Measurements from ENCODE around the gene ANKFY1. TPM values are rescaled to one million over a fixed set of nuclear protein-coding genes. Genes with fewer than 3 reads are reported as not detected.

The ANKFY1 gene
- total RNA-seq, 1 experiment from 2014 or later, result 18.5 TPM

GRCh38 chr17:4162321-4162720, 101.5 kb downstream of the ANKFY1 start:
- H4K20me1 ChIP-seq (ENCODE audit: low read length), result no peaks in the 10 kb centered on the region
- POLR2A ChIA-PET (ENCODE audit: unreplicated experiment), result no interaction called here
- no peak for ATAC-seq
- H3K36me3 ChIP-seq (ENCODE audit: low read depth, low read length), result no peaks in the 10 kb centered on the region
- intact Hi-C loops (cut with micrococcal nuclease), result no loop called here
- H3K4me1 ChIP-seq (ENCODE audit: insufficient read depth, low read length), result peaks cover 26% of the 10 kb centered on the region
- CTCF ChIA-PET, result no interaction called here
- no peak for DNase-seq
- no peak overlapping the region; the same call in 1 of the 2 replicates for H3K4me2 ChIP-seq (ENCODE audit: low read length)
- no TSS peak for BruUV-seq (replicated peaks)
- H3K9ac ChIP-seq (ENCODE audit: low read length), result no peak overlapping the region
- no peak overlapping the region for H3K4me3 ChIP-seq (ENCODE audit: low read length)
- H3K27me3 ChIP-seq (ENCODE audit: low read length), result no peaks in the 10 kb centered on the region
- no peak overlapping the region for H2AFZ ChIP-seq (ENCODE audit: low read length)
- H3K9me2 ChIP-seq (replicated peaks; ENCODE audit: low read length), result no peaks in the 10 kb centered on the region
- TF ChIP-seq CTCF (conservative IDR thresholded peaks at IDR 0.05; ENCODE audit: low read depth, low read length), result no peak
- TF ChIP-seq EZH2 (IDR thresholded peaks at IDR 0.05; ENCODE audit: low read length, unreplicated experiment), result no peak
- no peak for TF ChIP-seq EZH2phosphoT487 (IDR thresholded peaks at IDR 0.05; ENCODE audit: borderline replicate concordance, low read length)
- peaks cover 7% of the 10 kb centered on the region for H3F3A ChIP-seq (ENCODE audit: low read length, unreplicated experiment)
- peak overlapping the region; percentile 80 for H3K27ac ChIP-seq (ENCODE audit: low read length)
- no peaks in the 10 kb centered on the region for H3K79me2 ChIP-seq (ENCODE audit: low read length)
- H3K9me3 ChIP-seq (ENCODE audit: low read length), result no peaks in the 10 kb centered on the region

GRCh38 chr17:4161967-4162305, 101.8 kb downstream of the ANKFY1 start:
- peak overlapping the region; percentile 53 for H3K4me2 ChIP-seq (ENCODE audit: low read length)
- no peaks in the 10 kb centered on the region for H4K20me1 ChIP-seq (ENCODE audit: low read length)
- H3K27ac ChIP-seq (ENCODE audit: low read length), result peak overlapping the region; percentile 80
- POLR2A ChIA-PET (ENCODE audit: unreplicated experiment), result interaction anchor here (0.5 kb wide), 1 partner anchor 55 kb away, joined by 4 read pairs; no protein-coding TSS in a partner anchor
- H3K9me3 ChIP-seq (ENCODE audit: low read length), result no peaks in the 10 kb centered on the region
- H3F3A ChIP-seq (ENCODE audit: low read length, unreplicated experiment), result peaks cover 7% of the 10 kb centered on the region
- intact Hi-C loops (cut with micrococcal nuclease), result loop anchor here (2.0 kb wide), 1 partner anchor 51 kb away; no protein-coding TSS in a partner anchor
- ATAC-seq (no peak), DNase-seq (no peak)
- no peak overlapping the region for H2AFZ ChIP-seq (ENCODE audit: low read length)
- H3K4me1 ChIP-seq (ENCODE audit: insufficient read depth, low read length), result peaks cover 26% of the 10 kb centered on the region
- BruUV-seq (replicated peaks), result no TSS peak
- H3K36me3 ChIP-seq (ENCODE audit: low read depth, low read length), result no peaks in the 10 kb centered on the region
- CTCF ChIA-PET, result no interaction called here
- H3K4me3 ChIP-seq (ENCODE audit: low read length), result no peak overlapping the region
- H3K27me3 ChIP-seq (ENCODE audit: low read length), result no peaks in the 10 kb centered on the region
- no peaks in the 10 kb centered on the region for H3K79me2 ChIP-seq (ENCODE audit: low read length)
- 0 out of 2 replicates have a peak overlapping the region, but pooled peaks have one; percentile 11 for H3K9ac ChIP-seq (ENCODE audit: low read length)
- TF ChIP-seq EZH2phosphoT487 (IDR thresholded peaks at IDR 0.05; ENCODE audit: borderline replicate concordance, low read length) (no peak), CTCF (conservative IDR thresholded peaks at IDR 0.05; ENCODE audit: low read depth, low read length) (no peak), EZH2 (IDR thresholded peaks at IDR 0.05; ENCODE audit: low read length, unreplicated experiment) (no peak)
- no peaks in the 10 kb centered on the region for H3K9me2 ChIP-seq (replicated peaks; ENCODE audit: low read length)

DNA sequence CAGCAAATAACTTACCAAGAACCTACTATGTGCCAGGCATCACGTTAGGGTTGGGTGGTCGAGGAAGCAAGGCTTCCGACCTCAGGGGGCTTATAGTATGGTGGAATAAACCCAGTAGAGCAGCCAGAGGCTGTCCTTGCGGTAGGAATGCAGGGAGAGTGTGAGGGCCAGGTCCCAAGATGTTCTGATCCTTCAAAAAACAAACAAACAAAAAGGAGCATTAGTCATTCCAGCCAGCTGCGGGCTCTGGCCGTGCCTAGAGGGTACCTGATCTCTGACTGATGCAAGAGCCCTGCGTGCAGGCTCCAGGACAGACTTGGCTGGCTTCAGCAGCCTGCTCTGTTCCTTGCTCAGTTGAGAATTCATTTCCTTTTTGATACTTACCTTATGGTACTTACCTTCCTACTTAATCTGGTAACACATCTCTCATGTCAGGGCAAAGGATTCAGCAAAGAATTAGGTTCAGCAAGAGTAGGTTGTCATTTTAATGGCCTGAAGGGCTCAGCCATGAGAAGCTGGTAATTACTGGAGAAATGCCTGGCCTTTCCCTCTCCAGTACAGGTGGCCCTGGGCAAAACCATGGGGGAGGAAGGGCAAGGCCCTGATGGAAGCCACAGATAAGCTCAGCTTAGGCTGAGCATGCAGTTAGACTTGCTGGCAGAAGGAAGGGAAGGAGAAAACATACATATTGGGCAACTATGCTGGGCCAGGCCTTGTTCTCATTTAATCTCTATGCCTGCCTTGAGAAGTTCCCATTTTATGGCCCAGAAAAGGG, 102.4 kb downstream of the ANKFY1 start:
- peak; percentile 86 for DNase-seq
- peak overlapping the region; percentile 53 for H3K4me2 ChIP-seq (ENCODE audit: low read length)
- intact Hi-C loops (cut with micrococcal nuclease), result loop anchor here (2.0 kb wide), 1 partner anchor 51 kb away; no protein-coding TSS in a partner anchor
- H3K9ac ChIP-seq (ENCODE audit: low read length), result 0 out of 2 replicates have a peak overlapping the region, but pooled peaks have one; percentile 11
- BruUV-seq (replicated peaks), result TSS peak; percentile 32
- no peak overlapping the region for H2AFZ ChIP-seq (ENCODE audit: low read length)
- ChIA-PET POLR2A (ENCODE audit: unreplicated experiment) (interaction anchor here (0.5 kb wide), 1 partner anchor 55 kb away, joined by 4 read pairs; no protein-coding TSS in a partner anchor), CTCF (no interaction called here)
- H3K4me3 ChIP-seq (ENCODE audit: low read length), result no peak overlapping the region
- no peaks in the 10 kb centered on the region for H3K9me3 ChIP-seq (ENCODE audit: low read length)
- H4K20me1 ChIP-seq (ENCODE audit: low read length), result no peaks in the 10 kb centered on the region
- TF ChIP-seq EZH2 (IDR thresholded peaks at IDR 0.05; ENCODE audit: low read length, unreplicated experiment) (no peak), EZH2phosphoT487 (IDR thresholded peaks at IDR 0.05; ENCODE audit: borderline replicate concordance, low read length) (no peak), CTCF (conservative IDR thresholded peaks at IDR 0.05; ENCODE audit: low read depth, low read length) (no peak; the same call in 1 of the 2 replicates)
- H3K36me3 ChIP-seq (ENCODE audit: low read depth, low read length), result no peaks in the 10 kb centered on the region
- H3F3A ChIP-seq (ENCODE audit: low read length, unreplicated experiment), result peaks cover 7% of the 10 kb centered on the region
- no peaks in the 10 kb centered on the region for H3K9me2 ChIP-seq (replicated peaks; ENCODE audit: low read length)
- H3K4me1 ChIP-seq (ENCODE audit: insufficient read depth, low read length), result peaks cover 26% of the 10 kb centered on the region
- ATAC-seq, result peak; percentile 96
- H3K27me3 ChIP-seq (ENCODE audit: low read length), result no peaks in the 10 kb centered on the region
- H3K79me2 ChIP-seq (ENCODE audit: low read length), result no peaks in the 10 kb centered on the region
- H3K27ac ChIP-seq (ENCODE audit: low read length), result peak overlapping the region; percentile 80

Data from PC-3 (cell line).